Panc1 (cell line): ENCODE results near the gene ELP2. TPM values are rescaled to one million over a fixed set of nuclear protein-coding genes. Genes with fewer than 3 reads are reported as not detected.

Experiments used
- ATAC-seq: fragments of 200-7000 bp; cut with Tn5 transposase; 2 replicates; pipeline ENCODE4 v1.9.1; 2020; ENCODE audit warnings: mild to moderate bottlenecking, moderate library complexity
- BruUV-seq: library from RNA; stranded (reverse); fragments of 400-500 nt; replicated peaks from 2 replicates; lab custom pipeline; 2021; lab: Mats Ljungman, UMichigan
- CTCF ChIA-PET: fragments of 300-600 bp; sonication (Branson Sonifier 250); formaldehyde crosslinking; loops from one replicate; lab custom pipeline; 2022; ENCODE audit warnings: antibody characterized with exemption; lab: Charles Lee
- POLR2A ChIA-PET: fragments of 300-600 bp; sonication (Branson Sonifier 250); formaldehyde crosslinking; loops from one replicate; lab custom pipeline; 2022; ENCODE audit warnings: antibody characterized with exemption; lab: Charles Lee
- DNase-seq: peaks from one replicate; pipeline ENCODE4 v3.0.0-alpha.2; 2010; ENCODE audit warnings: low read depth, low spot score
- H3K27ac ChIP-seq: 2 replicates; pipeline ENCODE4 v1.5.1; 2011; ENCODE audit warnings: mild to moderate bottlenecking, low read length, inconsistent platforms
- H3K27me3 ChIP-seq: fragments of 200-500 bp; sonication (Bioruptor generic); 2 replicates; pipeline ENCODE4 v1.6.0; 2014; ENCODE audit warnings: low read length, inconsistent platforms; ENCODE audit not compliant: control insufficient read depth, insufficient read depth
- H3K36me3 ChIP-seq: fragments of 200-500 bp; sonication (Bioruptor generic); 2 replicates; pipeline ENCODE4 v1.5.1; 2014; ENCODE audit warnings: inconsistent platforms, mild to moderate bottlenecking, low read length, moderate library complexity; ENCODE audit not compliant: control insufficient read depth, insufficient read depth
- H3K4me1 ChIP-seq: 2 replicates; pipeline ENCODE4 v1.5.1; 2011; ENCODE audit warnings: inconsistent platforms, mild to moderate bottlenecking, low read length, moderate library complexity; ENCODE audit not compliant: control insufficient read depth, insufficient read depth
- H3K4me3 ChIP-seq, 2 experiments: 2 replicates each; pipeline ENCODE4 v1.5.1; 2011 to 2012; ENCODE audit warnings: low read depth in 2 of 2, low read length in 2 of 2, mild to moderate bottlenecking in 2 of 2, inconsistent platforms in 1 of 2, moderate library complexity in 1 of 2
- H3K9me3 ChIP-seq: fragments of 200-500 bp; sonication (Bioruptor generic); 2 replicates; pipeline ENCODE4 v1.5.1; 2014; ENCODE audit warnings: low read depth, mild to moderate bottlenecking, inconsistent platforms, low read length, moderate library complexity; ENCODE audit not compliant: control insufficient read depth, insufficient read depth
- POLR2AphosphoS5 ChIP-seq: IDR thresholded peaks from 2 replicates; pipeline ENCODE4 v1.6.1; 2012; ENCODE audit warnings: mild to moderate bottlenecking, low read depth, low read length, moderate library complexity
- SIN3A ChIP-seq: IDR thresholded peaks from 2 replicates; pipeline ENCODE4 v1.6.1; 2012; ENCODE audit warnings: low read depth, mild to moderate bottlenecking, low read length, moderate library complexity, borderline replicate concordance; ENCODE audit not compliant: insufficient read depth
- TCF7L2 ChIP-seq: IDR thresholded peaks from 2 replicates; pipeline ENCODE4 v1.6.1; 2011; ENCODE audit warnings: mild to moderate bottlenecking, low read depth, low read length, inconsistent platforms
- in situ Hi-C: cut with HindIII; loops from 2 replicates; pipeline ENCODE4 v1.10.0; 2016; ENCODE audit warnings: low sequenced_read_pairs, low pct_unique_long_range_greater_than_20kb
- intact Hi-C: fragments of 100-400 bp; cut with micrococcal nuclease; formaldehyde crosslinking; loops from one replicate; pipeline ENCODE4 v1.10.0; 2022; ENCODE audit not compliant: unreplicated experiment
- total RNA-seq: library from RNA; stranded (reverse); gene quantifications from one replicate; pipeline ENCODE4 v1.2.1, GENCODE V29; 2021; ENCODE audit not compliant: unreplicated experiment
- TF ChIP-seq, protein P1 (sequence below): fragments of 450-650 bp; IDR thresholded peaks from 2 replicates; pipeline ENCODE4 v1.5.1; 2017; ENCODE audit warnings: mild to moderate bottlenecking
- TF ChIP-seq, protein P2 (sequence below), 2 experiments: IDR thresholded peaks; 2 replicates each; pipeline ENCODE4 v1.6.1; 2011 to 2012; ENCODE audit warnings: low read depth in 2 of 2, control low read depth in 1 of 2, low read length in 1 of 2, mild to moderate bottlenecking in 1 of 2, moderate library complexity in 1 of 2; ENCODE audit not compliant: insufficient read depth in 1 of 2

ELP2 gene
- total RNA-seq, 1 experiment from 2014 or later = 48.8 TPM

GRCh38 chr18:36149514-36150289 lies 20.0 kb downstream of the ELP2 start:
- no peak for TF ChIP-seq TCF7L2
- TF ChIP-seq, protein P1, sequence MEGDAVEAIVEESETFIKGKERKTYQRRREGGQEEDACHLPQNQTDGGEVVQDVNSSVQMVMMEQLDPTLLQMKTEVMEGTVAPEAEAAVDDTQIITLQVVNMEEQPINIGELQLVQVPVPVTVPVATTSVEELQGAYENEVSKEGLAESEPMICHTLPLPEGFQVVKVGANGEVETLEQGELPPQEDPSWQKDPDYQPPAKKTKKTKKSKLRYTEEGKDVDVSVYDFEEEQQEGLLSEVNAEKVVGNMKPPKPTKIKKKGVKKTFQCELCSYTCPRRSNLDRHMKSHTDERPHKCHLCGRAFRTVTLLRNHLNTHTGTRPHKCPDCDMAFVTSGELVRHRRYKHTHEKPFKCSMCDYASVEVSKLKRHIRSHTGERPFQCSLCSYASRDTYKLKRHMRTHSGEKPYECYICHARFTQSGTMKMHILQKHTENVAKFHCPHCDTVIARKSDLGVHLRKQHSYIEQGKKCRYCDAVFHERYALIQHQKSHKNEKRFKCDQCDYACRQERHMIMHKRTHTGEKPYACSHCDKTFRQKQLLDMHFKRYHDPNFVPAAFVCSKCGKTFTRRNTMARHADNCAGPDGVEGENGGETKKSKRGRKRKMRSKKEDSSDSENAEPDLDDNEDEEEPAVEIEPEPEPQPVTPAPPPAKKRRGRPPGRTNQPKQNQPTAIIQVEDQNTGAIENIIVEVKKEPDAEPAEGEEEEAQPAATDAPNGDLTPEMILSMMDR = no peak
- TF ChIP-seq, protein P2, sequence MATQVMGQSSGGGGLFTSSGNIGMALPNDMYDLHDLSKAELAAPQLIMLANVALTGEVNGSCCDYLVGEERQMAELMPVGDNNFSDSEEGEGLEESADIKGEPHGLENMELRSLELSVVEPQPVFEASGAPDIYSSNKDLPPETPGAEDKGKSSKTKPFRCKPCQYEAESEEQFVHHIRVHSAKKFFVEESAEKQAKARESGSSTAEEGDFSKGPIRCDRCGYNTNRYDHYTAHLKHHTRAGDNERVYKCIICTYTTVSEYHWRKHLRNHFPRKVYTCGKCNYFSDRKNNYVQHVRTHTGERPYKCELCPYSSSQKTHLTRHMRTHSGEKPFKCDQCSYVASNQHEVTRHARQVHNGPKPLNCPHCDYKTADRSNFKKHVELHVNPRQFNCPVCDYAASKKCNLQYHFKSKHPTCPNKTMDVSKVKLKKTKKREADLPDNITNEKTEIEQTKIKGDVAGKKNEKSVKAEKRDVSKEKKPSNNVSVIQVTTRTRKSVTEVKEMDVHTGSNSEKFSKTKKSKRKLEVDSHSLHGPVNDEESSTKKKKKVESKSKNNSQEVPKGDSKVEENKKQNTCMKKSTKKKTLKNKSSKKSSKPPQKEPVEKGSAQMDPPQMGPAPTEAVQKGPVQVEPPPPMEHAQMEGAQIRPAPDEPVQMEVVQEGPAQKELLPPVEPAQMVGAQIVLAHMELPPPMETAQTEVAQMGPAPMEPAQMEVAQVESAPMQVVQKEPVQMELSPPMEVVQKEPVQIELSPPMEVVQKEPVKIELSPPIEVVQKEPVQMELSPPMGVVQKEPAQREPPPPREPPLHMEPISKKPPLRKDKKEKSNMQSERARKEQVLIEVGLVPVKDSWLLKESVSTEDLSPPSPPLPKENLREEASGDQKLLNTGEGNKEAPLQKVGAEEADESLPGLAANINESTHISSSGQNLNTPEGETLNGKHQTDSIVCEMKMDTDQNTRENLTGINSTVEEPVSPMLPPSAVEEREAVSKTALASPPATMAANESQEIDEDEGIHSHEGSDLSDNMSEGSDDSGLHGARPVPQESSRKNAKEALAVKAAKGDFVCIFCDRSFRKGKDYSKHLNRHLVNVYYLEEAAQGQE (IDR thresholded peaks at IDR 0.05; ENCODE audit: insufficient read depth in 1 of 2, low read depth in 2 of 2, low read length in 1 of 2) = no peak
- TF ChIP-seq POLR2AphosphoS5 = no peak
- no peak for TF ChIP-seq SIN3A
- no peak overlapping the region for H3K4me3 ChIP-seq
- intact Hi-C loops = no loop called here
- H3K4me1 ChIP-seq = no peaks in the 10 kb centered on the region
- ATAC-seq (no peak), DNase-seq (no peak)
- no peak overlapping the region for H3K27ac ChIP-seq
- in situ Hi-C loops = no loop called here
- ChIA-PET CTCF (interaction anchor here (1.3 kb wide), 1 partner anchor 135 kb away, joined by 3 read pairs; no protein-coding TSS in a partner anchor), POLR2A (no interaction called here)
- peaks cover 8% of the 10 kb centered on the region for H3K36me3 ChIP-seq
- H3K9me3 ChIP-seq = no peaks in the 10 kb centered on the region
- H3K27me3 ChIP-seq = no peaks in the 10 kb centered on the region
- BruUV-seq = no TSS peak

GRCh38 chr18:36152781-36153180 lies 23.1 kb downstream of the ELP2 start:
- BruUV-seq = no TSS peak
- H3K27ac ChIP-seq = no peak overlapping the region
- in situ Hi-C loops (no loop called here), intact Hi-C loops (no loop called here)
- DNase-seq = no peak
- ChIA-PET POLR2A (no interaction called here), CTCF (no interaction called here)
- no peaks in the 10 kb centered on the region for H3K4me1 ChIP-seq
- no peaks in the 10 kb centered on the region for H3K9me3 ChIP-seq
- peaks cover 2% of the 10 kb centered on the region for H3K36me3 ChIP-seq
- no peaks in the 10 kb centered on the region for H3K27me3 ChIP-seq
- no peak overlapping the region for H3K4me3 ChIP-seq
- TF ChIP-seq TCF7L2 (no peak), POLR2AphosphoS5 (no peak), SIN3A (no peak)
- TF ChIP-seq, protein P1 = no peak
- TF ChIP-seq, protein P2 (IDR thresholded peaks at IDR 0.05; ENCODE audit: insufficient read depth in 1 of 2, low read depth in 2 of 2, low read length in 1 of 2) = no peak
- no peak for ATAC-seq
